GM12873 (cell line): ENCODE measurements around the gene GABRD.

ENCODE experiments used
- CTCF ChIP-seq: IDR thresholded peaks from 2 replicates; pipeline ENCODE4 v1.5.1; 2012; ENCODE audit warnings: low read depth, mild to moderate bottlenecking, moderate library complexity, low read length, control low read depth; ENCODE audit not compliant: insufficient read depth; ENCODE audit errors: missing control alignments

GABRD gene

GRCh38 chr1:2016123-2016522, 3.0 kb upstream of the GABRD start:
- TF ChIP-seq CTCF = no peak

- TF ChIP-seq CTCF = no peak
These were observed 651 bp upstream of the GABRD start for GRCh38 chr1:2018217-2019171.

DNA sequence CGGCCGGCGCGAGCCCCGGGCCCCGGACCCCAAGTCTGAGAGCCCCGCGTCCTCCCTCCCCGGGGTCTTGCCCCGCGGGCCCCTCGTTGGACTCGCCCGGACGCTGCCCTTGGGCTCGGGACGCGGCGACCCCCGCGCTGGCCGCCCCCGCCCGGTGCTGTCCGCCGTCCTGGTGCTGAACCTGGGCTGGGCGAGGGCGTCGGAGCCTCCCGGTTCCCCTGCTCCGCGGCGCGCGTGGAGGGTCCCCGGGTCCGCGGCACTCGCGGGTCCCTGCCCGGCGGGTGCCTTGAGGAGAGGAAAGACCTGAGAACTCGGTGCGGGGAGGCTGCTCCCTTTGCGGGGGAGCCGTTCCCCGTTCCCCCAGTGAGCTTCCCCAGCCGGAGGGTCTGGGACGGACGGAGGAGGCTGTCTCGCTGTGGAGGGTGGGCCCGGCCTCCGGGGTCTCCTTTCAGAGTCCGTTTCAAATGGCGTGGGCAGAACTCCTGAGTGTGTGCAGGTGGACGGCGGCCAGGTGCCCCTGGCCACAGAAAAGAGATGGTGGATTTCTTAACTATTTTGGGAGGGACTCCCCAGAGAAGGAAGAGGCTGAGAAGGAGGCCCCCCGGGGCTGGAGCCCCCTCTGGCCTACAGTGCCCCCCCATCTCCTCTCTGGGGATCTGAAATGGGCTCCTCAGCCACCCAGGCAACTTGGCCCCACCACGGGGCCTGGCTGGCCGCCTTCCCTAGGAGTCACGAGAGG, 595 bp downstream of the GABRD start:
- TF ChIP-seq CTCF = no peak

GRCh38 chr1:2020310-2020655, 1.1 kb downstream of the GABRD start:
- no peak for TF ChIP-seq CTCF

DNA sequence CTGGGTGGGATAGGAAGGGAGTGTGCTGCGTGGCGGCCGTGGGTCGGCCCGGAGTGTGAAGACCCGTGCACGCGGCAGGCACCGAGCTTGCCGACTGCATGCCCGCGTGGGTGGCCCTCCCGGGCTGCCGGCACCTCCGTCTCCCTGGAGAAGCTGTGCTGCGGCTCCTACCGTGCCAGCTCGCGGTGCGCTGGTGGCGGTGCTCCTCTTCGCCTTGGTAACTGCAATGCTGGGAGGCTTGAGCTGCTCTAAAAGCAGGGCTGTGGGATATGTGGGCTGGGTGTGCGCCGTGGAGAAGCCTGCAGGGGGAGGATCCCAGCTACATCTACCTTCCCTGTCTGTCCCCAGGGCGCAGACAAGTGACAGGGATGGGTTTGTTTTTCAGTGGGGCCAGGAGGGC, 2.4 kb downstream of the GABRD start:
- no peak for TF ChIP-seq CTCF

- no peak for TF ChIP-seq CTCF
These were observed 3.1 kb downstream of the GABRD start for GRCh38 chr1:2022063-2022770.

GRCh38 chr1:2023187-2023586, 4.0 kb downstream of the GABRD start:
- TF ChIP-seq CTCF = no peak
